Measurements from ENCODE around the gene DOCK3.
"Not testable (repeated sequence)": the region's sequence is repeated elsewhere in the genome, so short reads cannot be mapped to it uniquely, and the experiment has no call there.

- not testable (repeated sequence) for TF ChIP-seq CTCF (IDR thresholded peaks at IDR 0.05; ENCODE audit: low read length); EZH2 (optimal IDR thresholded peaks at IDR 0.05; ENCODE audit: low read depth, low read length)
Measured at GRCh38 chr3:51387281-51387680, 712.6 kb downstream of the DOCK3 start.
